ENCODE measurements around the gene NF2. TPM values are rescaled to one million over a fixed set of nuclear protein-coding genes. Genes with fewer than 3 reads are reported as not detected.

Gene NF2
- total and polyA plus RNA-seq, 2 of the 8 experiments (the other 6 are each of a cell fraction or from before 2014, with no cell fraction given), result 17.6 to 53.6 TPM

GRCh38 chr22:29693161-29693560 lies 89.7 kb downstream of the NF2 start:
- CTCF ChIA-PET (ENCODE audit: partially characterized antibody), result interaction anchor here (0.7 to 6.5 kb wide), 11 partner anchors 8 to 563 kb away, joined by 3 to 60 read pairs (median 3); no protein-coding TSS in a partner anchor
- H2AFZ ChIP-seq (ENCODE audit: low read length), result no peak overlapping the region
- TF ChIP-seq POLR2AphosphoS5 (IDR thresholded peaks at IDR 0.05; ENCODE audit: low read depth, low read length), result no peak
- no peak for TF ChIP-seq CTBP2 (IDR thresholded peaks at IDR 0.05; ENCODE audit: borderline replicate concordance, insufficient read depth, insufficient read length, low read length)
- no peak for TF ChIP-seq CREB1 (IDR thresholded peaks at IDR 0.05)
- no peak for TF ChIP-seq KDM4A (IDR thresholded peaks at IDR 0.05; ENCODE audit: low read depth, low read length, severe bottlenecking)
- TF ChIP-seq RXRA (IDR thresholded peaks at IDR 0.05; ENCODE audit: insufficient read depth, low read depth, low read length), result no peak
- no peak for TF ChIP-seq BRCA1 (IDR thresholded peaks at IDR 0.05; ENCODE audit: low read depth, low read length)
- TF ChIP-seq SIRT6 (IDR thresholded peaks at IDR 0.05; ENCODE audit: low read length), result no peak
- TF ChIP-seq SIX5 (IDR thresholded peaks at IDR 0.05; ENCODE audit: low read depth, low read length), result no peak
- TF ChIP-seq BACH1 (IDR thresholded peaks at IDR 0.05; ENCODE audit: low read length), result no peak
- TF ChIP-seq, protein P1, sequence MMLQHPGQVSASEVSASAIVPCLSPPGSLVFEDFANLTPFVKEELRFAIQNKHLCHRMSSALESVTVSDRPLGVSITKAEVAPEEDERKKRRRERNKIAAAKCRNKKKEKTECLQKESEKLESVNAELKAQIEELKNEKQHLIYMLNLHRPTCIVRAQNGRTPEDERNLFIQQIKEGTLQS (IDR thresholded peaks at IDR 0.05; ENCODE audit: insufficient read depth, low read depth, low read length), result no peak
- no peak for TF ChIP-seq CHD2 (IDR thresholded peaks at IDR 0.05; ENCODE audit: low read length)
- no peak for TF ChIP-seq EGR1 (IDR thresholded peaks at IDR 0.05; ENCODE audit: borderline replicate concordance, low read depth, low read length)
- no peak for TF ChIP-seq ATF2 (IDR thresholded peaks at IDR 0.05; ENCODE audit: low read length)

More at GRCh38 chr22:29693161-29693560, 89.7 kb downstream of the NF2 start:
- Histone ChIP-seq H3K4me3 (ENCODE audit: extremely low read depth in 1 of 4, insufficient read depth in 2 of 4, low read depth in 3 of 4, low read length in 4 of 4) (no peak overlapping the region), H4K8ac (ENCODE audit: extremely low read depth, insufficient read depth, low read length) (no peak overlapping the region), H3K4me2 (ENCODE audit: insufficient read depth in 1 of 2, low read depth in 2 of 2, low read length in 2 of 2) (no peak overlapping the region), H2BK120ac (replicated peaks; ENCODE audit: low read depth, low read length) (no peak overlapping the region), H4K20me1 (replicated peaks in 1 of 2; ENCODE audit: control insufficient read depth in 1 of 2, insufficient read depth in 2 of 2, low read length in 2 of 2) (peaks cover 0 to 3% of the 10 kb centered on the region in 2 experiments), H3K4me1 (replicated peaks in 1 of 4; ENCODE audit: control insufficient read depth in 3 of 4, insufficient read depth in 4 of 4, low read length in 3 of 4) (peaks cover 12 to 41% (median 27%) of the 10 kb centered on the region in 4 experiments), H3K27me3 (replicated peaks in 1 of 4; ENCODE audit: control insufficient read depth in 3 of 4, extremely low read depth in 1 of 4, insufficient read depth in 3 of 4, low read length in 3 of 4) (no peaks in the 10 kb centered on the region), H3K79me2 (ENCODE audit: control insufficient read depth in 1 of 2, insufficient read depth in 2 of 2, low read length in 2 of 2) (no peaks in the 10 kb centered on the region), H3K14ac (ENCODE audit: insufficient read length) (no peak overlapping the region), H3K9me3 (ENCODE audit: insufficient read depth in 2 of 2, low read depth in 1 of 2, low read length in 1 of 2) (no peaks in the 10 kb centered on the region), H3K23me2 (ENCODE audit: low read depth, low read length) (no peaks in the 10 kb centered on the region), H3K27ac (ENCODE audit: low read depth, low read length) (no peak overlapping the region), H3K9ac (replicated peaks in 1 of 4; ENCODE audit: extremely low read depth in 1 of 4, low read depth in 3 of 4, low read length in 3 of 4) (no peak overlapping the region), H2BK20ac (ENCODE audit: low read length) (0 out of 2 replicates have a peak overlapping the region, but pooled peaks have one; percentile 48), H4K91ac (replicated peaks; ENCODE audit: insufficient read length, low read length) (no peak overlapping the region), H2BK5ac (ENCODE audit: low read depth, low read length) (no peak overlapping the region), H3K56ac (replicated peaks; ENCODE audit: insufficient read length, low read depth, low read length) (no peak overlapping the region), H2BK12ac (ENCODE audit: low read depth, low read length) (no peak overlapping the region), H3K4ac (replicated peaks; ENCODE audit: insufficient read length, low read depth, low read length) (no peak overlapping the region), H4K5ac (ENCODE audit: insufficient read length, low read depth, low read length) (no peak overlapping the region), H3K23ac (ENCODE audit: insufficient read length) (no peak overlapping the region), H3K79me1 (ENCODE audit: low read depth, low read length) (no peaks in the 10 kb centered on the region; the same call in 1 of the 2 replicates), H2BK15ac (ENCODE audit: low read length) (no peak overlapping the region), H3K18ac (ENCODE audit: extremely low read depth, low read length) (no peak overlapping the region), H3K36me3 (ENCODE audit: control insufficient read depth in 2 of 4, insufficient read depth in 4 of 4, low read length in 3 of 4) (no peaks in the 10 kb centered on the region; a peak in 1 of 8 replicates), H2AK5ac (ENCODE audit: low read depth, low read length) (no peak overlapping the region)
- DNase-seq (ENCODE audit: low read depth in 1 of 2, low spot score in 2 of 2), result no peak
- 92% methylated on average over 8 of the region's 8 CpGs; no CpG with 5 or more reads in 1 of the 2 experiments for WGBS, 2 experiments (ENCODE audit: extremely low coverage in 1 of 2, insufficient coverage in 1 of 2, insufficient read length in 1 of 2, insufficient replicate concordance in 2 of 2, low coverage in 1 of 2, low lambda C conversion rate in 2 of 2, missing lambda C conversion rate in 1 of 2)
- POLR2A ChIA-PET (ENCODE audit: partially characterized antibody), result interaction anchor here (0.8 to 3.4 kb wide), 2 partner anchors 9 to 77 kb away, joined by 3 to 13 read pairs; no protein-coding TSS in a partner anchor
- FAIRE-seq, result no peak
